Activated T-helper 2 cell treated with anti-CD3 and anti-CD28 coated beads, Interferon-gamma antibody, Interleukin-2, Interleukin-4, amounts not matched to agents 10 μg/mL and 5 μg/mL and 100 μg/mL, durations not matched to agents 14 hours and 24 hours and 36 hours (primary cell): ENCODE results near the gene TMA7B. TPM values are rescaled to one million over a fixed set of nuclear protein-coding genes. Genes with fewer than 3 reads are reported as not detected.
"Not testable (repeated sequence)": the region's sequence is repeated elsewhere in the genome, so short reads cannot be mapped to it uniquely, and the experiment has no call there.

Experiments used
- DNase-seq: peaks from one replicate; pipeline ENCODE4 v3.0.0; 2021; ENCODE audit warnings: low spot score
- H3K27ac Mint-ChIP-seq: one replicate; pipeline ENCODE4 v1.8.0; 2021; ENCODE audit warnings: mixed read lengths
- H3K27me3 Mint-ChIP-seq: one replicate; pipeline ENCODE4 v1.8.0; 2021; ENCODE audit warnings: low read depth, mixed read lengths
- H3K36me3 Mint-ChIP-seq: one replicate; pipeline ENCODE4 v1.8.0; 2021; ENCODE audit warnings: low read depth, mixed read lengths
- H3K4me1 Mint-ChIP-seq: one replicate; pipeline ENCODE4 v1.8.0; 2021; ENCODE audit warnings: low read depth, mixed read lengths
- H3K4me3 Mint-ChIP-seq: one replicate; pipeline ENCODE4 v1.8.0; 2021; ENCODE audit warnings: low read depth, mild to moderate bottlenecking, moderate library complexity, mixed read lengths
- H3K9me3 Mint-ChIP-seq: one replicate; pipeline ENCODE4 v1.8.0; 2021; ENCODE audit warnings: mixed read lengths
- intact Hi-C: fragments of 100-400 bp; cut with micrococcal nuclease; formaldehyde crosslinking; loops from one replicate; pipeline ENCODE4 v1.15.1; 2023
- total RNA-seq: library from RNA; stranded (reverse); gene quantifications from 2 replicates; pipeline ENCODE4 v1.2.3, GENCODE V29; 2022

The TMA7B gene
- total RNA-seq, 1 donor from 2014 or later = 1.7 TPM

- Mint-ChIP-seq H3K27ac (no peak overlapping the region), H3K27me3 (peaks cover 7% of the 10 kb centered on the region), H3K9me3 (no peaks in the 10 kb centered on the region), H3K4me3 (no peak overlapping the region), H3K36me3 (no peaks in the 10 kb centered on the region), H3K4me1 (peaks cover 16% of the 10 kb centered on the region)
- DNase-seq = no peak
- intact Hi-C loops = no loop called here
These were observed 24.5 kb downstream of the TMA7B start for GRCh38 chr22:39984746-39985145.

GRCh38 chr22:39985383-39986035 lies 25.3 kb downstream of the TMA7B start:
- H3K4me1 Mint-ChIP-seq = peaks cover 11% of the 10 kb centered on the region
- intact Hi-C loops = no loop called here
- no peak overlapping the region for H3K27ac Mint-ChIP-seq
- no peak overlapping the region for H3K4me3 Mint-ChIP-seq
- no peaks in the 10 kb centered on the region for H3K36me3 Mint-ChIP-seq
- DNase-seq = no peak
- no peaks in the 10 kb centered on the region for H3K9me3 Mint-ChIP-seq
- peaks cover 7% of the 10 kb centered on the region for H3K27me3 Mint-ChIP-seq

GRCh38 chr22:39988386-39989114 lies 28.4 kb downstream of the TMA7B start:
- Mint-ChIP-seq H3K9me3 (no peaks in the 10 kb centered on the region), H3K27me3 (peaks cover 30% of the 10 kb centered on the region), H3K36me3 (no peaks in the 10 kb centered on the region), H3K27ac (no peak overlapping the region), H3K4me1 (peaks cover 11% of the 10 kb centered on the region), H3K4me3 (no peak overlapping the region)
- no peak for DNase-seq
- intact Hi-C loops = no loop called here

GRCh38 chr22:39989633-39990032 lies 29.4 kb downstream of the TMA7B start:
- Mint-ChIP-seq H3K27ac (no peak overlapping the region), H3K4me1 (peaks cover 19% of the 10 kb centered on the region), H3K27me3 (peaks cover 37% of the 10 kb centered on the region), H3K4me3 (no peak overlapping the region), H3K36me3 (no peaks in the 10 kb centered on the region), H3K9me3 (no peaks in the 10 kb centered on the region)
- intact Hi-C loops = no loop called here
- DNase-seq = no peak

- no peak overlapping the region for H3K27ac Mint-ChIP-seq
- H3K36me3 Mint-ChIP-seq = no peaks in the 10 kb centered on the region
- peaks cover 35% of the 10 kb centered on the region for H3K27me3 Mint-ChIP-seq
These were observed 30.5 kb downstream of the TMA7B start for GRCh38 chr22:39990686-39991085.

GRCh38 chr22:39991159-39991860 lies 31.1 kb downstream of the TMA7B start:
- DNase-seq = no peak
- Mint-ChIP-seq H3K4me3 (no peak overlapping the region), H3K36me3 (no peaks in the 10 kb centered on the region), H3K27ac (no peak overlapping the region), H3K4me1 (peaks cover 7% of the 10 kb centered on the region), H3K9me3 (no peaks in the 10 kb centered on the region), H3K27me3 (peaks cover 42% of the 10 kb centered on the region)
- intact Hi-C loops = no loop called here

More at GRCh38 chr22:39990686-39991085, 30.5 kb downstream of the TMA7B start:
- intact Hi-C loops = no loop called here
- Mint-ChIP-seq H3K9me3 (no peaks in the 10 kb centered on the region), H3K4me1 (peaks cover 11% of the 10 kb centered on the region), H3K4me3 (no peak overlapping the region)
- DNase-seq = no peak

GRCh38 chr22:39992088-39992826 lies 32.1 kb downstream of the TMA7B start:
- Mint-ChIP-seq H3K36me3 (no peaks in the 10 kb centered on the region), H3K27ac (no peak overlapping the region), H3K9me3 (no peaks in the 10 kb centered on the region), H3K4me3 (no peak overlapping the region), H3K27me3 (peaks cover 50% of the 10 kb centered on the region), H3K4me1 (peaks cover 7% of the 10 kb centered on the region)
- DNase-seq = no peak
- intact Hi-C loops = no loop called here

- intact Hi-C loops, H3K4me1 Mint-ChIP-seq, H3K36me3 Mint-ChIP-seq: not testable (repeated sequence)
These were observed 32.7 kb downstream of the TMA7B start for GRCh38 chr22:39992894-39993293.

GRCh38 chr22:39994041-39994565 lies 33.9 kb downstream of the TMA7B start:
- H3K9me3 Mint-ChIP-seq = no peaks in the 10 kb centered on the region
- peak overlapping the region; percentile 39 for H3K27ac Mint-ChIP-seq
- peaks cover 53% of the 10 kb centered on the region for H3K27me3 Mint-ChIP-seq
- H3K36me3 Mint-ChIP-seq = no peaks in the 10 kb centered on the region
- DNase-seq = no peak
- intact Hi-C loops = no loop called here
- peaks cover 7% of the 10 kb centered on the region for H3K4me1 Mint-ChIP-seq
- peak overlapping the region; percentile 60 for H3K4me3 Mint-ChIP-seq

More at GRCh38 chr22:39992894-39993293, 32.7 kb downstream of the TMA7B start:
- H3K27ac Mint-ChIP-seq, H3K4me3 Mint-ChIP-seq, H3K9me3 Mint-ChIP-seq, DNase-seq: not testable (repeated sequence)
- peaks cover 52% of the 10 kb centered on the region for H3K27me3 Mint-ChIP-seq

GRCh38 chr22:39994566-39995392 lies 34.6 kb downstream of the TMA7B start, which contains the start of gene FAM83F:
Gene FAM83F, plus strand, starts transcription at chr22:39994954. Its CDS starts 89 bp downstream, at chr22:39995043.
- Mint-ChIP-seq H3K27me3 (peaks cover 51% of the 10 kb centered on the region), H3K27ac (peak within 1 kb of the TSS; percentile 39), H3K36me3 (no peaks in the 10 kb centered on the region)

GRCh38 chr22:39995393-39996252 lies 35.4 kb downstream of the TMA7B start:
- intact Hi-C loops = no loop called here
- H3K27ac Mint-ChIP-seq = no peak overlapping the region
- H3K27me3 Mint-ChIP-seq = peaks cover 54% of the 10 kb centered on the region

More at GRCh38 chr22:39994566-39995392, 34.6 kb downstream of the TMA7B start, which contains the start of gene FAM83F:
- Mint-ChIP-seq H3K9me3 (no peaks in the 10 kb centered on the region), H3K4me1 (peaks cover 7% of the 10 kb centered on the region), H3K4me3 (peak within 1 kb of the TSS; percentile 60)
- intact Hi-C loops = no loop called here
- no peak for DNase-seq

More at GRCh38 chr22:39995393-39996252, 35.4 kb downstream of the TMA7B start:
- Mint-ChIP-seq H3K4me1 (peaks cover 7% of the 10 kb centered on the region), H3K9me3 (no peaks in the 10 kb centered on the region), H3K4me3 (peak overlapping the region; percentile 24), H3K36me3 (no peaks in the 10 kb centered on the region)
- no peak for DNase-seq
